ENCODE data around the gene RNF4. TPM values are rescaled to one million over a fixed set of nuclear protein-coding genes. Genes with fewer than 3 reads are reported as not detected.

RNF4 gene
- total RNA-seq, 1 donor from 2014 or later = 26.0 TPM

- Histone ChIP-seq H3K27me3 (ENCODE audit: low read depth) (no peaks in the 10 kb centered on the region), H3K9me3 (replicated peaks) (no peaks in the 10 kb centered on the region), H3K36me3 (no peaks in the 10 kb centered on the region), H3K4me3 (no peak overlapping the region), H3K27ac (replicated peaks) (no peak overlapping the region), H3K4me1 (no peaks in the 10 kb centered on the region)
- intact Hi-C loops (cut with micrococcal nuclease) = no loop called here
- no peak for DNase-seq
- TF ChIP-seq, protein P1, sequence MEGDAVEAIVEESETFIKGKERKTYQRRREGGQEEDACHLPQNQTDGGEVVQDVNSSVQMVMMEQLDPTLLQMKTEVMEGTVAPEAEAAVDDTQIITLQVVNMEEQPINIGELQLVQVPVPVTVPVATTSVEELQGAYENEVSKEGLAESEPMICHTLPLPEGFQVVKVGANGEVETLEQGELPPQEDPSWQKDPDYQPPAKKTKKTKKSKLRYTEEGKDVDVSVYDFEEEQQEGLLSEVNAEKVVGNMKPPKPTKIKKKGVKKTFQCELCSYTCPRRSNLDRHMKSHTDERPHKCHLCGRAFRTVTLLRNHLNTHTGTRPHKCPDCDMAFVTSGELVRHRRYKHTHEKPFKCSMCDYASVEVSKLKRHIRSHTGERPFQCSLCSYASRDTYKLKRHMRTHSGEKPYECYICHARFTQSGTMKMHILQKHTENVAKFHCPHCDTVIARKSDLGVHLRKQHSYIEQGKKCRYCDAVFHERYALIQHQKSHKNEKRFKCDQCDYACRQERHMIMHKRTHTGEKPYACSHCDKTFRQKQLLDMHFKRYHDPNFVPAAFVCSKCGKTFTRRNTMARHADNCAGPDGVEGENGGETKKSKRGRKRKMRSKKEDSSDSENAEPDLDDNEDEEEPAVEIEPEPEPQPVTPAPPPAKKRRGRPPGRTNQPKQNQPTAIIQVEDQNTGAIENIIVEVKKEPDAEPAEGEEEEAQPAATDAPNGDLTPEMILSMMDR (IDR thresholded peaks at IDR 0.05; ENCODE audit: borderline replicate concordance) = no peak
Observed at GRCh38 chr4:2450394-2451035, 18.4 kb upstream of the RNF4 start.

DNA sequence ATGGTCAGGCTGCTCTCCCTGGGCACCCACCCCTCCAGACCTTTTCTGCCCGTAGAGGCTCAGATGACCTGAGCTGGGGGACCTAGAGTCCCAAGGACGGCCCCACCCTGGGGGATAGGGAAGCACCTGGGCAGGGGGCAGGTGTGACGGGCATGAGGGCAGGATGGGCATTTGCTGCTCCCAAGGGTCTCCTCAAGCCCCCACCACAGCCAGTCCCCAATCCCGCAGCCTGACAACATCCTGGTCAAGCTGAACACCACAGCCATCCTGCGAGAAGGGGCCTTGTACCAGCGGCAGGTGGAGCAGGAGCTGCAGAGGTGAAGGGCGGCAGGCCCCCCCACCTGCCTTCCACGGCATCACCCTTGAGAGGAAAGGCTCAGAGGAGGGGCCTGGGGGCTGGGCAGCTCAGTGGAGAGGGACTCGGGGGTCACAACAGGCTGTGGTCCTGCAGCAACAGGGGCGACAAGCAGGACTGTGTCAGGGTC is 17.8 kb upstream of the RNF4 start:
- H3K36me3 ChIP-seq = no peaks in the 10 kb centered on the region
- H3K27me3 ChIP-seq (ENCODE audit: low read depth) = no peaks in the 10 kb centered on the region
- TF ChIP-seq, protein P1 (IDR thresholded peaks at IDR 0.05; ENCODE audit: borderline replicate concordance) = no peak
- no peaks in the 10 kb centered on the region for H3K9me3 ChIP-seq (replicated peaks)
- intact Hi-C loops (cut with micrococcal nuclease) = no loop called here
- no peak for DNase-seq
- H3K4me1 ChIP-seq = no peaks in the 10 kb centered on the region
- no peak overlapping the region for H3K4me3 ChIP-seq
- H3K27ac ChIP-seq (replicated peaks) = no peak overlapping the region

DNA sequence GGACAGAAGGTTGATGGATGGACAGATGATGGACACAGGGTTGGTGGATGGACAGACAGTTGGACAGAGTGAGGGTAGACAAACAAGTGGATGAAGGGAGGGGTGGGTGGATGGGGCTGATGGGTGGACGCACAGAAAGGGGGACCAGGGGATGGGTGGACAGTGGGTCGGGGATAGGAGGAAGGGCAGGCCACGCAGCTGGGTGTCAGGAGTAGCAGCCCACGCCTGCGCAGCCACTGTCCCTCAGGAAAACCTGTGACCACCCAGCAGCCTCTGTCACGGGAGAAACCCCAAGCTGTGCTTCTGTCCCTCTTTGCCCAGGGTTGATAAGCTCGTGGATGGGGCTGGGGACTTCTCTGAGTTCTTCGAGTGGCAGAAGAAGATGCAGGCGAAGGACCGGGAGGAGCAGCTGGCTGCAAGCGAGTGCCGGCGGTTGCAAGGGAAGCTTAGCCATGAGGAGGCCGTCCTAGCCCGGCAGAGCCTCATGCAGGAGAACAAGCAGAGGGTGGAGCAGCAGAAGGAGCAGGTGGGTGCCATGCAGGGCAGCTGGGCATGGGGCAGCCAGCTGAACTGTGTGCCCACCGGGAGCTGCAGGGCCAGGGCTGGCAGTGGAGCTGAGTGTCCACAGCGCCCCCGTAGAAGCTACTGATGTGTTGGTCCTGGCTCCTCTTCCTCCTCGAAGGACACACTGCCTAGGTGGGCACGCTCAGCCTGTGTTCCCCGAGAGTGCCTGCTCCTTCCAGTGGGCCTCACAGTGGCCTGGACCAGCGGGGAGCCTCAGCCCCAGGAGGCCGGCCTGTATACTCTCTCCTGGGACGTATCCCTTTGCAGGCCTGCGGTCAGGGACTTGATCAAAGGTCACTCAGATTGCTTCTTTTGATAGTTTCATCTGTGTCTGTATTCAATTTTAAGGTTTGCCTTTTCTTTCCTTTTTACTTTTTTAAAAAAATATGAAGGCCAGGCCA is 16.8 kb upstream of the RNF4 start:
- no peak overlapping the region for H3K27ac ChIP-seq (replicated peaks)
- no peaks in the 10 kb centered on the region for H3K4me1 ChIP-seq
- H3K9me3 ChIP-seq (replicated peaks) = no peaks in the 10 kb centered on the region
- no peak for DNase-seq
- no peak overlapping the region for H3K4me3 ChIP-seq
- intact Hi-C loops (cut with micrococcal nuclease) = no loop called here
- H3K36me3 ChIP-seq = no peaks in the 10 kb centered on the region
- no peaks in the 10 kb centered on the region for H3K27me3 ChIP-seq (ENCODE audit: low read depth)
- TF ChIP-seq, protein P1 (IDR thresholded peaks at IDR 0.05; ENCODE audit: borderline replicate concordance) = no peak

DNA sequence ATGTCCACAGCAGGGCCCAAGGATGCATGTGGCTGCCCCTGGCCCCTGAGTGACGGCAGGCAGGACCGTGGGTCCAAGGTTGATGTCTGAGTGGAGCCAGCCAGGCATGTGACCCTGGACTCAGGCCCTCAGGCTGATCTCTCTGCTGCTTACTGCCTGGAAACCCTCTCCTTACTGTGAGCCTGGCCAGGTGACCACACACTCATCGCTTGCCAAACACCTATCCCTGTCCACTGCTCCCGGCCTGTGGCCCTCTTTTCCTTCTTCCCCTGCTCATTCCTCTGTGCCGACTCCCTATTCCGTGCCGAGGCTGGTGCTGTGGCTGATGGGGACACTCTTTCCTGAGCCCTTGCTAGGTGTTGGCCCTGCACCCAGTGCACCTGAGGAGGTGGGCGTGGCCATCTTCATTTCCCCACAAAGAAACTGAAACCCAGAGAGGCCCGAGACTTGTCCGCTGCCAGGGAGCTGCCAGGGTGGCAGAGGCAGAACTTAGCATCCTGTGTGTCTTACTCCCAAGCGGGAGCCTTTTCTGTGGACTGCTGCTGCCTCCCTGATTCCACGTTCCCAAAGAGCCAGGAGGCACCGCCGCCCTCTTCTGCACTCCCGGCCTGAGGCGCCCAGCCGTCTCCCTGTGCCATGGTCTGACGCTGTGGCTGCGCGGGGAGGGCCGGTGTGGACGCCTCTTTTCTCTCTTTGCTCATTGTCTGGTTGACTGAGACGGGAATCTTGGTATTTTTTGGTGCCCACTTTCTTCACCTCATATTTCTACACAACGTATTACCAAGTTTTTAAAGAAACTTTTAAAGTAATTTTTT is 11.2 kb upstream of the RNF4 start:
- peaks cover 8% of the 10 kb centered on the region for H3K4me1 ChIP-seq
- H3K27ac ChIP-seq (replicated peaks) = no peak overlapping the region
- peaks cover 13% of the 10 kb centered on the region for H3K27me3 ChIP-seq (ENCODE audit: low read depth)
- H3K4me3 ChIP-seq = no peak overlapping the region
- TF ChIP-seq, protein P1 (IDR thresholded peaks at IDR 0.05; ENCODE audit: borderline replicate concordance) = no peak
- no peak for DNase-seq
- intact Hi-C loops (cut with micrococcal nuclease) = no loop called here
- H3K9me3 ChIP-seq (replicated peaks) = no peaks in the 10 kb centered on the region
- H3K36me3 ChIP-seq = no peaks in the 10 kb centered on the region
